ENCODE results near the gene THBS1. TPM values are rescaled to one million over a fixed set of nuclear protein-coding genes. Genes with fewer than 3 reads are reported as not detected.

Gene THBS1
- total RNA-seq, 2 donors from 2014 or later = 13.9 to 16.5 TPM

- H3K27me3 ChIP-seq (ENCODE audit: control insufficient read depth, insufficient read depth, low read length, poor library complexity, severe bottlenecking) = no peaks in the 10 kb centered on the region
- H3K27me3 Mint-ChIP-seq (ENCODE audit: insufficient read depth) = peaks cover 35% of the 10 kb centered on the region
- H3K4me1 Mint-ChIP-seq = peaks cover 21% of the 10 kb centered on the region
- H3K4me3 ChIP-seq (ENCODE audit: low read length) = peak overlapping the region; percentile 84
- H3K9me3 Mint-ChIP-seq = no peaks in the 10 kb centered on the region
- H3K4me3 Mint-ChIP-seq = peak overlapping the region; percentile 65
- no peak overlapping the region for H3K27ac ChIP-seq (ENCODE audit: low read depth, low read length)
- H3K27ac Mint-ChIP-seq = peak overlapping the region; percentile 47
- no peaks in the 10 kb centered on the region for H3K9me3 ChIP-seq (ENCODE audit: control insufficient read depth, low read length)
- peaks cover 3% of the 10 kb centered on the region for H3K4me1 ChIP-seq (ENCODE audit: control insufficient read depth, insufficient read depth, low read length)
- WGBS, 2 experiments (ENCODE audit: insufficient coverage in 1 of 2, insufficient read length in 1 of 2) = 8 to 10% methylated on average over 12 to 18 of the region's 18 CpGs
- H3K36me3 ChIP-seq (ENCODE audit: control insufficient read depth, insufficient read depth, low read length) = peaks cover 33% of the 10 kb centered on the region
- no peak for DNase-seq
- H3K36me3 Mint-ChIP-seq (ENCODE audit: low read depth) = peaks cover 9% of the 10 kb centered on the region
- peak overlapping the region; percentile 58 for H3K9ac ChIP-seq (ENCODE audit: extremely low read depth, low read length, poor library complexity, severe bottlenecking)
- TF ChIP-seq CTCF (conservative IDR thresholded peaks at IDR 0.05) = no peak
Observed at GRCh38 chr15:39581242-39581792, 438 bp downstream of the THBS1 start.

- H3K4me3 ChIP-seq (ENCODE audit: low read length) = peak overlapping the region; percentile 84
- peak overlapping the region; percentile 65 for H3K4me3 Mint-ChIP-seq
- peaks cover 13% of the 10 kb centered on the region for H3K36me3 Mint-ChIP-seq (ENCODE audit: low read depth)
- WGBS, 2 experiments (ENCODE audit: insufficient coverage in 1 of 2, insufficient read length in 1 of 2) = 70 to 71% methylated on average over 10 to 13 of the region's 13 CpGs
- peak; percentile 87 for DNase-seq
- peaks cover 21% of the 10 kb centered on the region for H3K4me1 Mint-ChIP-seq
- peak; percentile 62 for TF ChIP-seq CTCF (conservative IDR thresholded peaks at IDR 0.05)
- H3K9me3 ChIP-seq (ENCODE audit: control insufficient read depth, low read length) = no peaks in the 10 kb centered on the region
- peaks cover 3% of the 10 kb centered on the region for H3K4me1 ChIP-seq (ENCODE audit: control insufficient read depth, insufficient read depth, low read length)
- no peak overlapping the region for H3K9ac ChIP-seq (ENCODE audit: extremely low read depth, low read length, poor library complexity, severe bottlenecking)
- H3K27ac ChIP-seq (ENCODE audit: low read depth, low read length) = no peak overlapping the region
- H3K27me3 Mint-ChIP-seq (ENCODE audit: insufficient read depth) = peaks cover 31% of the 10 kb centered on the region
- H3K27me3 ChIP-seq (ENCODE audit: control insufficient read depth, insufficient read depth, low read length, poor library complexity, severe bottlenecking) = no peaks in the 10 kb centered on the region
- peak overlapping the region; percentile 47 for H3K27ac Mint-ChIP-seq
- H3K9me3 Mint-ChIP-seq = no peaks in the 10 kb centered on the region
- H3K36me3 ChIP-seq (ENCODE audit: control insufficient read depth, insufficient read depth, low read length) = peaks cover 39% of the 10 kb centered on the region
Observed at GRCh38 chr15:39581793-39582285, 960 bp downstream of the THBS1 start.

GRCh38 chr15:39582286-39582976 is 1.6 kb downstream of the THBS1 start:
- no peak overlapping the region for H3K27ac ChIP-seq (ENCODE audit: low read depth, low read length)
- peaks cover 3% of the 10 kb centered on the region for H3K4me1 ChIP-seq (ENCODE audit: control insufficient read depth, insufficient read depth, low read length)
- H3K27ac Mint-ChIP-seq = no peak overlapping the region
- TF ChIP-seq CTCF (conservative IDR thresholded peaks at IDR 0.05) = no peak
- no peaks in the 10 kb centered on the region for H3K27me3 ChIP-seq (ENCODE audit: control insufficient read depth, insufficient read depth, low read length, poor library complexity, severe bottlenecking)
- H3K9ac ChIP-seq (ENCODE audit: extremely low read depth, low read length, poor library complexity, severe bottlenecking) = no peak overlapping the region
- peak overlapping the region; percentile 84 for H3K4me3 ChIP-seq (ENCODE audit: low read length)
- DNase-seq = peak; percentile 50
- peaks cover 21% of the 10 kb centered on the region for H3K4me1 Mint-ChIP-seq
- H3K36me3 Mint-ChIP-seq (ENCODE audit: low read depth) = peaks cover 14% of the 10 kb centered on the region
- no peaks in the 10 kb centered on the region for H3K9me3 ChIP-seq (ENCODE audit: control insufficient read depth, low read length)
- WGBS, 2 experiments (ENCODE audit: insufficient coverage in 1 of 2, insufficient read length in 1 of 2) = 91 to 93% methylated on average over 19 to 20 of the region's 20 CpGs
- H3K9me3 Mint-ChIP-seq = no peaks in the 10 kb centered on the region
- peak overlapping the region; percentile 65 for H3K4me3 Mint-ChIP-seq
- peaks cover 45% of the 10 kb centered on the region for H3K36me3 ChIP-seq (ENCODE audit: control insufficient read depth, insufficient read depth, low read length)
- H3K27me3 Mint-ChIP-seq (ENCODE audit: insufficient read depth) = peaks cover 25% of the 10 kb centered on the region
